B cell (primary cell): ENCODE data around the gene DOCK7.

ENCODE experiments used
- EZH2 ChIP-seq: IDR thresholded peaks from 2 replicates; pipeline ENCODE4 v1.6.1; 2012; ENCODE audit warnings: borderline replicate concordance, low read depth, mild to moderate bottlenecking, moderate library complexity, low read length; ENCODE audit not compliant: insufficient read depth, poor library complexity, severe bottlenecking
- TF ChIP-seq, protein P1 (sequence below): fragments of 200-600 bp; IDR thresholded peaks from one replicate; pipeline ENCODE4 v1.8.0; 2022; ENCODE audit warnings: antibody characterized with exemption, mild to moderate bottlenecking

DNA sequence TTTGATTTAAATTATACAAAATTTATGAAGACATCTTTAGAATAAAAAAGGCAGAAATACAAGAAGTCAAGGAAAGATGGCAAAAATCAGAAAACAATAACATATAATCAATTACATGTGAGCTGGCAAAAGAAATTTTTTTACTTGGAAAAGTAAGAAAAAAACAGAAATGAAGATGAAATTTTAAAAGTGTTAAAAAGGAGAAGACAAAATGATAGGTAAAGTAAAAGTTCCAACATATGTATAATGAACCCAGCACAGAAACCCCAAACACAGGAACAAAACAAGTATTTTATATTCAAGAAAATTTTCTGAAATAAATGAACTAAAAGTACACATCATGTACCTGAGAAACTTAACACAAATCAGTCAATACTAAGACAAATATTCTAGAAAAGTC, 188.0 kb downstream of the DOCK7 start:
- TF ChIP-seq, protein P1, sequence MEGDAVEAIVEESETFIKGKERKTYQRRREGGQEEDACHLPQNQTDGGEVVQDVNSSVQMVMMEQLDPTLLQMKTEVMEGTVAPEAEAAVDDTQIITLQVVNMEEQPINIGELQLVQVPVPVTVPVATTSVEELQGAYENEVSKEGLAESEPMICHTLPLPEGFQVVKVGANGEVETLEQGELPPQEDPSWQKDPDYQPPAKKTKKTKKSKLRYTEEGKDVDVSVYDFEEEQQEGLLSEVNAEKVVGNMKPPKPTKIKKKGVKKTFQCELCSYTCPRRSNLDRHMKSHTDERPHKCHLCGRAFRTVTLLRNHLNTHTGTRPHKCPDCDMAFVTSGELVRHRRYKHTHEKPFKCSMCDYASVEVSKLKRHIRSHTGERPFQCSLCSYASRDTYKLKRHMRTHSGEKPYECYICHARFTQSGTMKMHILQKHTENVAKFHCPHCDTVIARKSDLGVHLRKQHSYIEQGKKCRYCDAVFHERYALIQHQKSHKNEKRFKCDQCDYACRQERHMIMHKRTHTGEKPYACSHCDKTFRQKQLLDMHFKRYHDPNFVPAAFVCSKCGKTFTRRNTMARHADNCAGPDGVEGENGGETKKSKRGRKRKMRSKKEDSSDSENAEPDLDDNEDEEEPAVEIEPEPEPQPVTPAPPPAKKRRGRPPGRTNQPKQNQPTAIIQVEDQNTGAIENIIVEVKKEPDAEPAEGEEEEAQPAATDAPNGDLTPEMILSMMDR: no peak
- TF ChIP-seq EZH2: no peak
